ENCODE results near the gene CDH22.

CDH22 gene

GRCh38 chr20:46188866-46189541 is 119.3 kb downstream of the CDH22 start:
- no peak for DNase-seq

- DNase-seq, result no peak
These were observed 122.1 kb downstream of the CDH22 start for GRCh38 chr20:46186210-46186609.

- DNase-seq, result no peak
These were observed 122.9 kb downstream of the CDH22 start for GRCh38 chr20:46185353-46185752.

GRCh38 chr20:46183768-46184167 is 124.5 kb downstream of the CDH22 start:
- DNase-seq, result no peak

GRCh38 chr20:46182276-46183200 is 125.8 kb downstream of the CDH22 start:
- DNase-seq, result no peak

- DNase-seq, result no peak
These were observed 128.4 kb downstream of the CDH22 start for GRCh38 chr20:46179862-46180261.

GRCh38 chr20:46178891-46179290 is 129.4 kb downstream of the CDH22 start:
- no peak for DNase-seq

- no peak for DNase-seq
These were observed 130.5 kb downstream of the CDH22 start for GRCh38 chr20:46177768-46178167.

- no peak for DNase-seq
These were observed 131.4 kb downstream of the CDH22 start for GRCh38 chr20:46176739-46177378.

- DNase-seq, result no peak
These were observed 133.2 kb downstream of the CDH22 start for GRCh38 chr20:46175127-46175494.

GRCh38 chr20:46174469-46175126 is 133.7 kb downstream of the CDH22 start:
- DNase-seq, result peak; percentile 76 to 85

- no peak for DNase-seq
These were observed 134.4 kb downstream of the CDH22 start for GRCh38 chr20:46173652-46174468.

GRCh38 chr20:46172961-46173536 is 135.2 kb downstream of the CDH22 start:
- no peak for DNase-seq

- no peak for DNase-seq
These were observed 135.8 kb downstream of the CDH22 start for GRCh38 chr20:46172455-46172854.

- DNase-seq, result no peak
These were observed 136.4 kb downstream of the CDH22 start for GRCh38 chr20:46171909-46172308.

- no peak for DNase-seq
These were observed 136.8 kb downstream of the CDH22 start for GRCh38 chr20:46171476-46171875.

- DNase-seq, result no peak
These were observed 138.8 kb downstream of the CDH22 start for GRCh38 chr20:46169245-46170171.

- no peak for DNase-seq
These were observed 139.9 kb downstream of the CDH22 start for GRCh38 chr20:46168438-46168837.

GRCh38 chr20:46167080-46167479 is 141.2 kb downstream of the CDH22 start:
- DNase-seq, result no peak

- DNase-seq, result no peak
These were observed 144.0 kb downstream of the CDH22 start for GRCh38 chr20:46164254-46164653.

GRCh38 chr20:46161921-46162320 is 146.4 kb downstream of the CDH22 start:
- no peak for DNase-seq

Measured in activated T-cell treated with anti-CD3 and anti-CD28 coated beads, Interleukin-2, amount 50 U/mL, for 48 hours (primary cell).